HepG2 (cell line): ENCODE data around the gene KLF7.

Experiments
- CTCF ChIP-seq: sonication (generic); formaldehyde crosslinking; IDR thresholded peaks from 2 replicates; pipeline ENCODE4 v1.5.0; 2020; ENCODE audit warnings: mild to moderate bottlenecking, missing genetic modification reagents, moderate library complexity
- MAFK ChIP-seq, 2 experiments: IDR thresholded peaks in 1 of 2; conservative IDR thresholded peaks in 1 of 2; 2 replicates each; pipeline ENCODE4 v1.6.1; 2011; ENCODE audit warnings: improper control_type of control experiment in 2 of 2, low read length in 2 of 2
- MXI1 ChIP-seq: IDR thresholded peaks from 3 replicates; pipeline ENCODE4 v1.6.1; 2012; ENCODE audit warnings: low read depth, low read length, inconsistent platforms, borderline replicate concordance
- NFYB ChIP-seq: sonication (generic); formaldehyde crosslinking; IDR thresholded peaks from 2 replicates; pipeline ENCODE4 v1.4.0; 2020; ENCODE audit warnings: missing genetic modification reagents
- POLR2A ChIP-seq, 2 experiments: IDR thresholded peaks; 2 replicates each; pipeline ENCODE4 v1.6.1; 2011; ENCODE audit warnings: low read depth in 2 of 2, low read length in 2 of 2, mild to moderate bottlenecking in 1 of 2, moderate library complexity in 1 of 2; ENCODE audit not compliant: insufficient read depth in 1 of 2
- TAF1 ChIP-seq: sonication (generic); formaldehyde crosslinking; IDR thresholded peaks from 2 replicates; pipeline ENCODE4 v1.4.0; 2020; ENCODE audit warnings: missing genetic modification reagents
- TAF15 ChIP-seq: fragments of 200-400 bp; formaldehyde crosslinking; IDR thresholded peaks from one replicate; pipeline ENCODE4 v1.6.1; 2018; ENCODE audit warnings: mild to moderate bottlenecking, low read depth, low read length; ENCODE audit not compliant: poor library complexity, severe bottlenecking
- XRCC5 ChIP-seq: fragments of 200-400 bp; formaldehyde crosslinking; optimal IDR thresholded peaks from 2 replicates; pipeline ENCODE3; 2017; ENCODE audit warnings: mild to moderate bottlenecking, low read length
- ZBTB8A ChIP-seq: sonication (generic); formaldehyde crosslinking; IDR thresholded peaks from 2 replicates; pipeline ENCODE4 v1.4.0; 2020; ENCODE audit warnings: mild to moderate bottlenecking, low read depth, missing genetic modification reagents, borderline replicate concordance
- TF ChIP-seq, protein P1 (sequence below): sonication (generic); formaldehyde crosslinking; IDR thresholded peaks from 2 replicates; pipeline ENCODE4 v1.8.0; 2022; ENCODE audit warnings: mild to moderate bottlenecking, missing genetic modification reagents

DNA sequence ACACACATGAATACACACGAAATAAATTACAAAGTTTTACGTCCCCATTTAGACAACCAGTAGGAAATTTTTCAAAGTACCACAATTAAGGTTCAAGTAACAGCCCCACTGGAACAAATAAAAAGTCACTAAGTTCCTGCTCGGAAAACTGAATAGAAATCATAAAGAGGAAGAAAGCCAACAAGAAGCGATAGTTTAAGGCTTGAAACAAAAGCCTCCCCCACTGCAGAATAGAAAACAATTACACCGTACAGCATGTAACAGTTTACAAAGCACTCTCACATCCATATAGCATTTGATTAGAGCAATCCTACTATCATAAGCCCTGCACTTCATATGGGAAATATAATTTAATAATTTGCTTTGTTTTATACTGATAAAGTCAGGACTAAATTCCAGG lies 15.5 kb downstream of the KLF7 start:
- TF ChIP-seq CTCF (CRISPR knock-in tag) (no peak), MAFK (conservative IDR thresholded peaks at IDR 0.05 in 1 of 2, IDR thresholded peaks at IDR 0.05 in 1 of 2; ENCODE audit: low read length in 2 of 2) (no peak), XRCC5 (no peak), NFYB (CRISPR knock-in tag) (no peak), POLR2A (IDR thresholded peaks at IDR 0.05; ENCODE audit: insufficient read depth in 1 of 2, low read depth in 2 of 2, low read length in 2 of 2) (no peak), MXI1 (no peak), TAF1 (no peak), ZBTB8A (CRISPR knock-in tag) (no peak), TAF15 (no peak)
- TF ChIP-seq, protein P1, sequence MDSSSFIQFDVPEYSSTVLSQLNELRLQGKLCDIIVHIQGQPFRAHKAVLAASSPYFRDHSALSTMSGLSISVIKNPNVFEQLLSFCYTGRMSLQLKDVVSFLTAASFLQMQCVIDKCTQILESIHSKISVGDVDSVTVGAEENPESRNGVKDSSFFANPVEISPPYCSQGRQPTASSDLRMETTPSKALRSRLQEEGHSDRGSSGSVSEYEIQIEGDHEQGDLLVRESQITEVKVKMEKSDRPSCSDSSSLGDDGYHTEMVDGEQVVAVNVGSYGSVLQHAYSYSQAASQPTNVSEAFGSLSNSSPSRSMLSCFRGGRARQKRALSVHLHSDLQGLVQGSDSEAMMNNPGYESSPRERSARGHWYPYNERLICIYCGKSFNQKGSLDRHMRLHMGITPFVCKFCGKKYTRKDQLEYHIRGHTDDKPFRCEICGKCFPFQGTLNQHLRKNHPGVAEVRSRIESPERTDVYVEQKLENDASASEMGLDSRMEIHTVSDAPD (CRISPR knock-in tag) = no peak
